Smooth muscle cell of the pulmonary artery (primary cell): ENCODE data around the gene UBE2L5. TPM values are rescaled to one million over a fixed set of nuclear protein-coding genes. Genes with fewer than 3 reads are reported as not detected.

Source experiments
- total RNA-seq: library from RNA; depleted of rRNA; stranded (reverse); fragments of >200 nt; gene quantifications from 2 replicates; pipeline ENCODE4 v1.2.3, GENCODE V29; 2014

Gene UBE2L5
- 0.07 TPM in 1 of 2 replicates, not detected in the other for total RNA-seq

DNA sequence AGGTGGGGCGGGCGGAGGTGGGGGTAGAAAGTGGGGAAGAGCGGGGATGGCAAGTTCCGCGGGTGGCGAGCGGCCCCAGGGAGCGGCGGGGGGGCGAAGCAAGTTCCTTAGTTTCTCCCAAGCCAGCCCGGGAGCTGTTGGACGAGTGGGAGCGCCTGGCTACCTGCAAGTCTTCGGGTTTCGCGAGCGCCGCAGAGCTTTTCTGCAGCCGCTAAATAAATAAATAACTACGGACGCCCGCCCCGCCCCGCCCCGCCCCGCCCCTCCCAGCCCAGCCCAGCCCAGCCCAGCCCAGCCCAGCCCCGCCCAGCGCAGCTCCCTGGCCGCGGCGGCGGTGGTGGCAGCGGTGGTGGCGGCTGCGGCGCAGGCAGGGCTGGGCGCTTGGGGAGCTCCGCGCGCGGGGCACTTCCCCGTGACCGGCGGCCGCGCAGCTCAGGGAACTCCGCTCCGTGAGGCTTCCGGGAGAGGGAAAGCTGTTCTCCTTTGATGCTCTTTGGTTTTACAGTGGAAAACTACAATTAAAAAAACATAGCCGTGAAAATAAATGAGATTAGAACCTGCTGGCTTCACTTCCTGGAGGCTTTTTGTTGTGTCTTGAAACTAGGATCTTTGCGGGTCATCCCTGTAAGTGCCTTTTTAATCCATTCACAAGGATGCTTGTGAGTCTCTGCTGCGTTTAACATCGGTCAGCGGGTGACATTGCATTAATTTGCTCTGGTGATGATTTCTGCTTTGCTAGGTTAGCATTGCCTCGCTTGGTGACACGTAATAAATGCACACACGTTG is at the start of gene UBE2L5:
UBE2L5 (plus strand) TSS at position 440 of the 786 bp plus-strand sequence. CDS start 5,498 bp downstream, outside the sequence.

DNA sequence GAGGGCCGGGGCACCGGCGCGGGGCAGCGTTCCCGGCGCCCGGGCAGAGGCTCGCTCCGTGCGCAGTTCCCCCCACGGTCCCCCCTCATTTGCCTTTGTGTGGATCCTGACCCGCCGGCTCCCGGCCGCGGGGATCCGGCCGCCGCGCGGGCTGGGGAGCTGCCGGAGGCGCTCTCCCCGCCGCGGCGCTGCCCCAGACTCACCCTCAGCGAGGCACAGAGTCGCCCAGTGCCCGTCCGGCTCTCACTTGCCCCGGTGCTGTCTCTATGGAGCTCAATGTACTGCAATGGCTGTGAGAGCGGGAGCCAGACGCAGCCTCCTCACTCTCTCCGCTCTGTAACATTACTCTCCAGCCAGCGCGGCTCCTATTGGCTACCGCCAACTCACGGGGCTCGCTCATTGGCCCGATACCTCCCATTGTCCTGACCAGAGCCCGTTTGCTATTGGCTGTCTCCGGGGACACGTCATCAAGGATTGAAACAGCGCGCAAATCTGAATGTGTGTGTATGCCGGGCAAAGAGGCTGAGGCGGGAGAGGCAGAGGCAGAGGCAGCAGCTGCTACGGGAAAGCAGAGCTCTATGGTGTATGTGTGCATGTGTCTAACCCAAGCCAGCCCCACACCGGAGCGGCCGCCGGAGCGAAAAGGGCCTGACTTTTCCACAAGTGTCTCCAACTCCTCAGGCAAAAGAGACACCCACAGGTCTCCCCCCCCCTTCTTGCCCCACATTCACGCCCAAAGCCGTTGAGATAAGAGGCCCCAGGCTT is 43.5 kb downstream of the UBE2L5 start, which contains the start of gene HMGB1:
HMGB1 (minus strand) TSS at position 344 of the 765 bp plus-strand sequence. CDS start 2,256 bp downstream, outside the sequence.

Other genes with a start within 250 kb of the UBE2L5 start
- gene KATNAL1, start 114.9 kb upstream of the UBE2L5 start, total RNA-seq, result 25.6 and 31.3 TPM in 2 replicates
- 92.1 and 96.8 TPM in 2 replicates for gene HMGB1, start 43.4 kb downstream of the UBE2L5 start, total RNA-seq
- gene USPL1, start 195.4 kb downstream of the UBE2L5 start, total RNA-seq, result 11.5 and 13.5 TPM in 2 replicates